NB4 (cell line): ENCODE measurements around the gene PNPO.

Source experiments
- MYC ChIP-seq: IDR thresholded peaks from 2 replicates; pipeline ENCODE4 v1.6.1; 2011; ENCODE audit warnings: low read depth, low read length
- POLR2A ChIP-seq: IDR thresholded peaks from 2 replicates; pipeline ENCODE4 v1.6.1; 2011; ENCODE audit warnings: mild to moderate bottlenecking; ENCODE audit not compliant: insufficient read length; ENCODE audit errors: extremely low read depth
- TF ChIP-seq, protein P1 (sequence below): IDR thresholded peaks from 2 replicates; pipeline ENCODE4 v1.6.1; 2011; ENCODE audit warnings: low read depth, low read length
- TF ChIP-seq, protein P2 (sequence below): IDR thresholded peaks from one replicate; pipeline ENCODE4 v1.5.1; 2012; ENCODE audit warnings: low read depth, low read length

DNA sequence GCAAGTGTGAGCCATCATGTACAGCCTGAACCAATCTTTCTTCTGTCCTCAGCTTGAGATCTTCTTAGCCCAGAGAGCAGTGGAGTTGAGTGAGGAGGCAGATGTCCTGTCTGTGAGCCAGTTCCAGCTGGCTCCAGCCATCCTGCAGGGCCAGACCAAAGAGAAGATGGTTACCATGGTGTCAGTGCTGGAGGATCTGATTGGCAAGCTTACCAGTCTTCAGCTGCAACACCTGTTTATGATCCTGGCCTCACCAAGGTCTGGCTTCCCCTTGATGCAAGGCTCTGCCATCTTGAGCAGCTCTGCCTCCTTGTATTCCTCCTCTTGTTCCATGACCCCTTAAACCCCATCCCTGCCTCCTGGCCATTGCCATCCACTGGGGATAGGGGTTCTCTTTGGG lies 39.2 kb downstream of the PNPO start:
- TF ChIP-seq, protein P1, sequence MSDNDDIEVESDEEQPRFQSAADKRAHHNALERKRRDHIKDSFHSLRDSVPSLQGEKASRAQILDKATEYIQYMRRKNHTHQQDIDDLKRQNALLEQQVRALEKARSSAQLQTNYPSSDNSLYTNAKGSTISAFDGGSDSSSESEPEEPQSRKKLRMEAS: no peak
- TF ChIP-seq POLR2A (no peak), MYC (no peak)
- TF ChIP-seq, protein P2, sequence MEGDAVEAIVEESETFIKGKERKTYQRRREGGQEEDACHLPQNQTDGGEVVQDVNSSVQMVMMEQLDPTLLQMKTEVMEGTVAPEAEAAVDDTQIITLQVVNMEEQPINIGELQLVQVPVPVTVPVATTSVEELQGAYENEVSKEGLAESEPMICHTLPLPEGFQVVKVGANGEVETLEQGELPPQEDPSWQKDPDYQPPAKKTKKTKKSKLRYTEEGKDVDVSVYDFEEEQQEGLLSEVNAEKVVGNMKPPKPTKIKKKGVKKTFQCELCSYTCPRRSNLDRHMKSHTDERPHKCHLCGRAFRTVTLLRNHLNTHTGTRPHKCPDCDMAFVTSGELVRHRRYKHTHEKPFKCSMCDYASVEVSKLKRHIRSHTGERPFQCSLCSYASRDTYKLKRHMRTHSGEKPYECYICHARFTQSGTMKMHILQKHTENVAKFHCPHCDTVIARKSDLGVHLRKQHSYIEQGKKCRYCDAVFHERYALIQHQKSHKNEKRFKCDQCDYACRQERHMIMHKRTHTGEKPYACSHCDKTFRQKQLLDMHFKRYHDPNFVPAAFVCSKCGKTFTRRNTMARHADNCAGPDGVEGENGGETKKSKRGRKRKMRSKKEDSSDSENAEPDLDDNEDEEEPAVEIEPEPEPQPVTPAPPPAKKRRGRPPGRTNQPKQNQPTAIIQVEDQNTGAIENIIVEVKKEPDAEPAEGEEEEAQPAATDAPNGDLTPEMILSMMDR: no peak
